SK-N-SH (cell line): Measurements from ENCODE around the gene ANHX. TPM values are rescaled to one million over a fixed set of nuclear protein-coding genes. Genes with fewer than 3 reads are reported as not detected.
A peak's percentile ranks its signal among the peaks of the same experiment; 100 is the strongest.

Source experiments
- CTCF ChIA-PET: fragments of 300-600, 350-600 bp; formaldehyde crosslinking; extraction: SDS; loops from one replicate; lab custom pipeline; 2021; lab: Yijun Ruan, JAX
- POLR2A ChIA-PET: fragments of 350-600 bp; sonication (Branson Sonifier 250); formaldehyde crosslinking; extraction: SDS; loops from one replicate; lab custom pipeline; 2020; ENCODE audit warnings: antibody characterized with exemption, inconsistent platforms; lab: Yijun Ruan, JAX
- DNase-seq: peaks from one replicate; pipeline ENCODE4 v3.0.0; 2012
- H2AFZ ChIP-seq: fragments of 200-600 bp; sonication (generic); 2 replicates; pipeline ENCODE4 v1.8.1; 2016; ENCODE audit warnings: antibody characterized with exemption, mild to moderate bottlenecking, low read depth
- H3F3A ChIP-seq: fragments of 200-600 bp; sonication (generic); replicated peaks from 2 replicates; pipeline ENCODE3; 2016; ENCODE audit warnings: antibody characterized with exemption, mild to moderate bottlenecking; ENCODE audit not compliant: insufficient read depth
- H3K27ac ChIP-seq, 2 experiments: fragments of 200-500 bp in 1 of 2; fragments of 200-600 bp in 1 of 2; sonication (Bioruptor generic) in 1 of 2; sonication (generic), shearing (Covaris generic) in 1 of 2; 2 replicates each; pipeline versions ENCODE4 v1.5.1 to v1.6.1; 2014 to 2016; ENCODE audit warnings: low read depth in 2 of 2, inconsistent platforms in 1 of 2, low read length in 1 of 2, mild to moderate bottlenecking in 1 of 2, mixed read lengths in 1 of 2
- H3K27me3 ChIP-seq: fragments of 200-600 bp; sonication (generic), shearing (Covaris generic); 2 replicates; pipeline ENCODE4 v1.6.1; 2016; ENCODE audit warnings: mixed run types; ENCODE audit not compliant: insufficient read depth
- H3K36me3 ChIP-seq, 2 experiments: fragments of 200-500 bp in 1 of 2; fragments of 200-600 bp in 1 of 2; sonication (Bioruptor generic) in 1 of 2; sonication (generic) in 1 of 2; replicated peaks in 1 of 2; 2 replicates each; pipeline versions ENCODE3 to v1.5.1; 2014 to 2016; ENCODE audit warnings: low read length in 1 of 2, mild to moderate bottlenecking in 1 of 2; ENCODE audit not compliant: insufficient read depth in 2 of 2, control insufficient read depth in 1 of 2
- H3K4me1 ChIP-seq, 2 experiments: fragments of 200-500 bp in 1 of 2; fragments of 200-600 bp in 1 of 2; sonication (Bioruptor generic) in 1 of 2; sonication (generic), shearing (Covaris generic) in 1 of 2; 2 replicates each; pipeline versions ENCODE4 v1.5.1 to v1.6.1; 2014 to 2016; ENCODE audit warnings: low read depth in 1 of 2, low read length in 1 of 2, mixed run types in 1 of 2; ENCODE audit not compliant: insufficient read depth in 2 of 2, control insufficient read depth in 1 of 2
- H3K4me2 ChIP-seq: fragments of 200-600 bp; sonication (generic), shearing (Covaris generic); 2 replicates; pipeline ENCODE4 v1.6.1; 2017; ENCODE audit warnings: mixed run types
- H3K4me3 ChIP-seq, 2 experiments: fragments of 200-500 bp in 1 of 2; fragments of 200-600 bp in 1 of 2; sonication (Bioruptor generic) in 1 of 2; sonication (generic), shearing (Covaris generic) in 1 of 2; 2 replicates each; pipeline versions ENCODE4 v1.5.1 to v1.8.1; 2014 to 2016; ENCODE audit warnings: low read depth in 2 of 2, inconsistent platforms in 1 of 2, low read length in 1 of 2, mild to moderate bottlenecking in 1 of 2, mixed read lengths in 1 of 2, moderate library complexity in 1 of 2
- H3K79me2 ChIP-seq: fragments of 200-600 bp; sonication (generic); 2 replicates; pipeline ENCODE4 v1.8.1; 2017; ENCODE audit warnings: mild to moderate bottlenecking; ENCODE audit not compliant: insufficient read depth
- H3K9ac ChIP-seq: fragments of 200-600 bp; sonication (generic); 2 replicates; pipeline ENCODE4 v1.6.1; 2017; ENCODE audit warnings: mixed run types
- H3K9me2 ChIP-seq: fragments of 200-600 bp; sonication (generic); 2 replicates; pipeline ENCODE4 v1.6.1; 2017; ENCODE audit warnings: mixed run types
- H3K9me3 ChIP-seq: fragments of 200-600 bp; sonication (generic); 2 replicates; pipeline ENCODE4 v1.6.1; 2017; ENCODE audit warnings: mixed run types, mild to moderate bottlenecking, moderate library complexity
- H4K20me1 ChIP-seq: fragments of 200-600 bp; sonication (generic); 2 replicates; pipeline ENCODE4 v1.6.1; 2017; ENCODE audit warnings: mild to moderate bottlenecking, mixed run types; ENCODE audit not compliant: insufficient read depth
- ELF1 ChIP-seq: IDR thresholded peaks from 2 replicates; pipeline ENCODE4 v1.4.0; 2012
- EP300 ChIP-seq, 2 experiments: IDR thresholded peaks; 2 replicates each; pipeline versions ENCODE4 v1.4.0 to v1.6.1; 2012; ENCODE audit warnings: borderline replicate concordance in 1 of 2, low read depth in 1 of 2, low read length in 1 of 2
- EZH2phosphoT487 ChIP-seq: fragments of 200-600 bp; sonication (generic); IDR thresholded peaks from 2 replicates; pipeline ENCODE4 v1.6.1; 2017; ENCODE audit warnings: low read depth, mixed run types, mild to moderate bottlenecking, antibody characterized with exemption, moderate library complexity, borderline replicate concordance
- FOXJ3 ChIP-seq: sonication (generic); formaldehyde crosslinking; IDR thresholded peaks from 2 replicates; pipeline ENCODE4 v1.5.1; 2020; ENCODE audit warnings: mild to moderate bottlenecking, missing genetic modification reagents
- GABPA ChIP-seq: IDR thresholded peaks from 2 replicates; pipeline ENCODE4 v1.4.0; 2012; ENCODE audit warnings: low read depth, mild to moderate bottlenecking
- GATA2 ChIP-seq: sonication (generic); formaldehyde crosslinking; IDR thresholded peaks from 2 replicates; pipeline ENCODE4 v1.5.0; 2020; ENCODE audit warnings: mild to moderate bottlenecking, missing genetic modification reagents
- JUND ChIP-seq: IDR thresholded peaks from 2 replicates; pipeline ENCODE4 v1.4.0; 2012
- MEF2A ChIP-seq: IDR thresholded peaks from 2 replicates; pipeline ENCODE4 v1.4.0; 2012; ENCODE audit warnings: low read depth, borderline replicate concordance
- NFIC ChIP-seq: IDR thresholded peaks from 2 replicates; pipeline ENCODE4 v1.4.0; 2012; ENCODE audit warnings: borderline replicate concordance
- NRF1 ChIP-seq: IDR thresholded peaks from 2 replicates; pipeline ENCODE4 v1.6.1; 2012; ENCODE audit warnings: low read depth, mild to moderate bottlenecking, low read length
- POLR2AphosphoS5 ChIP-seq: IDR thresholded peaks from 2 replicates; pipeline ENCODE4 v1.6.1; 2012; ENCODE audit warnings: low read depth, low read length
- RXRA ChIP-seq: IDR thresholded peaks from 2 replicates; pipeline ENCODE4 v1.4.0; 2012; ENCODE audit warnings: low read depth, mild to moderate bottlenecking, borderline replicate concordance
- TCF12 ChIP-seq: IDR thresholded peaks from 2 replicates; pipeline ENCODE4 v1.4.0; 2012
- TEAD4 ChIP-seq: IDR thresholded peaks from 2 replicates; pipeline ENCODE4 v1.4.0; 2012; ENCODE audit warnings: mild to moderate bottlenecking, borderline replicate concordance; ENCODE audit not compliant: insufficient read depth
- WGBS: methylation state at CpG from one replicate; pipeline ENCODE4 v1.1.6; 2017; ENCODE audit warnings: low lambda C conversion rate; 5-methylcytosine and 5-hydroxymethylcytosine counted together
- polyA plus RNA-seq, 3 experiments: library from polyadenylated mRNA; depleted of rRNA; stranded (reverse); fragments of >200 nt; gene quantifications; 2 replicates each; pipeline ENCODE4 v1.2.3, GENCODE V29; 2012
- TF ChIP-seq, protein P1 (sequence below): IDR thresholded peaks from 2 replicates; pipeline ENCODE4 v1.6.1; 2012; ENCODE audit warnings: mild to moderate bottlenecking, low read depth, low read length, moderate library complexity
- TF ChIP-seq, protein P2 (sequence below): IDR thresholded peaks from 2 replicates; pipeline ENCODE4 v1.4.0; 2012; ENCODE audit warnings: low read depth
- TF ChIP-seq, protein P3 (sequence below): fragments of 150-350 bp; IDR thresholded peaks from 2 replicates; pipeline ENCODE4 v1.6.1; 2016; ENCODE audit warnings: mild to moderate bottlenecking, low read depth, low read length
- TF ChIP-seq, protein P4 (sequence below): fragments of 150-350 bp; IDR thresholded peaks from 2 replicates; pipeline ENCODE4 v1.6.1; 2017; ENCODE audit warnings: antibody characterized with exemption, low read length, low read depth, borderline replicate concordance
- TF ChIP-seq, protein P5 (sequence below): IDR thresholded peaks from 2 replicates; pipeline ENCODE4; 2012
- TF ChIP-seq, protein P6 (sequence below): IDR thresholded peaks from 2 replicates; pipeline ENCODE4 v1.4.0; 2012; ENCODE audit warnings: low read depth, borderline replicate concordance

ANHX gene
- polyA plus RNA-seq, 1 of the 3 experiments (the other 2 are of a cell fraction) = not detected

DNA sequence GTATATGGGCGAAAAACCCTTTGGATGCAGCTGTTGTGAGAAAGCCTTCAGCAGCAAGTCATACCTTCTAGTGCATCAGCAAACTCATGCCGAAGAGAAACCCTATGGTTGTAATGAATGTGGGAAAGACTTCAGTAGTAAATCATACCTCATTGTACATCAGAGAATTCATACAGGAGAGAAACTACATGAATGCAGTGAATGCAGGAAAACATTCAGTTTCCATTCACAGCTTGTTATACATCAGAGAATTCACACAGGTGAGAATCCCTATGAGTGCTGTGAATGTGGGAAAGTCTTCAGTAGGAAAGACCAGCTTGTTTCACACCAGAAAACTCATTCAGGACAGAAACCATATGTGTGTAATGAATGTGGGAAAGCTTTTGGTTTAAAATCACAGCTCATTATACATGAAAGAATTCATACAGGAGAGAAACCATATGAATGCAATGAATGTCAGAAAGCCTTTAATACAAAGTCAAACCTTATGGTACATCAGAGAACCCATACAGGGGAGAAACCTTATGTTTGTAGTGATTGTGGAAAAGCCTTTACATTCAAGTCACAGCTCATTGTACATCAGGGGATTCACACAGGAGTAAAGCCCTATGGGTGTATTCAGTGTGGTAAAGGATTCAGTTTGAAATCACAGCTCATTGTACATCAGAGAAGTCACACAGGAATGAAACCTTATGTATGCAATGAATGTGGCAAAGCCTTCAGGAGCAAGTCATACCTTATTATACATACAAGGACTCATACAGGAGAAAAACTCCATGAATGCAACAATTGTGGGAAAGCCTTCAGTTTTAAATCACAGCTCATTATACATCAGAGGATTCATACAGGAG is 33.0 kb downstream of the ANHX start:
- POLR2A ChIA-PET = no interaction called here

More for the DNA sequence above, 33.0 kb downstream of the ANHX start:
- Histone ChIP-seq H3K9me3 (peaks cover 70% of the 10 kb centered on the region), H3K79me2 (no peaks in the 10 kb centered on the region), H3K4me3 (peak overlapping the region in 1 of 2 experiments; percentile 21; a peak in 1 of 4 replicates), H3K9me2 (no peaks in the 10 kb centered on the region), H3K4me2 (no peak overlapping the region), H4K20me1 (no peaks in the 10 kb centered on the region)
- CTCF ChIA-PET = interaction anchor here (1.1 to 1.3 kb wide), 2 partner anchors 96 to 434 kb away, joined by 3 read pairs; no protein-coding TSS in a partner anchor
- TF ChIP-seq EP300 (IDR thresholded peaks at IDR 0.05; ENCODE audit: borderline replicate concordance in 1 of 2, low read depth in 1 of 2, low read length in 1 of 2) (no peak), EZH2phosphoT487 (no peak), ELF1 (no peak), NRF1 (no peak), MEF2A (no peak), TCF12 (no peak), JUND (no peak), GABPA (no peak), RXRA (no peak), NFIC (no peak), POLR2AphosphoS5 (no peak), FOXJ3 (CRISPR knock-in tag) (no peak), GATA2 (CRISPR knock-in tag) (no peak), TEAD4 (no peak)
- TF ChIP-seq, protein P1, sequence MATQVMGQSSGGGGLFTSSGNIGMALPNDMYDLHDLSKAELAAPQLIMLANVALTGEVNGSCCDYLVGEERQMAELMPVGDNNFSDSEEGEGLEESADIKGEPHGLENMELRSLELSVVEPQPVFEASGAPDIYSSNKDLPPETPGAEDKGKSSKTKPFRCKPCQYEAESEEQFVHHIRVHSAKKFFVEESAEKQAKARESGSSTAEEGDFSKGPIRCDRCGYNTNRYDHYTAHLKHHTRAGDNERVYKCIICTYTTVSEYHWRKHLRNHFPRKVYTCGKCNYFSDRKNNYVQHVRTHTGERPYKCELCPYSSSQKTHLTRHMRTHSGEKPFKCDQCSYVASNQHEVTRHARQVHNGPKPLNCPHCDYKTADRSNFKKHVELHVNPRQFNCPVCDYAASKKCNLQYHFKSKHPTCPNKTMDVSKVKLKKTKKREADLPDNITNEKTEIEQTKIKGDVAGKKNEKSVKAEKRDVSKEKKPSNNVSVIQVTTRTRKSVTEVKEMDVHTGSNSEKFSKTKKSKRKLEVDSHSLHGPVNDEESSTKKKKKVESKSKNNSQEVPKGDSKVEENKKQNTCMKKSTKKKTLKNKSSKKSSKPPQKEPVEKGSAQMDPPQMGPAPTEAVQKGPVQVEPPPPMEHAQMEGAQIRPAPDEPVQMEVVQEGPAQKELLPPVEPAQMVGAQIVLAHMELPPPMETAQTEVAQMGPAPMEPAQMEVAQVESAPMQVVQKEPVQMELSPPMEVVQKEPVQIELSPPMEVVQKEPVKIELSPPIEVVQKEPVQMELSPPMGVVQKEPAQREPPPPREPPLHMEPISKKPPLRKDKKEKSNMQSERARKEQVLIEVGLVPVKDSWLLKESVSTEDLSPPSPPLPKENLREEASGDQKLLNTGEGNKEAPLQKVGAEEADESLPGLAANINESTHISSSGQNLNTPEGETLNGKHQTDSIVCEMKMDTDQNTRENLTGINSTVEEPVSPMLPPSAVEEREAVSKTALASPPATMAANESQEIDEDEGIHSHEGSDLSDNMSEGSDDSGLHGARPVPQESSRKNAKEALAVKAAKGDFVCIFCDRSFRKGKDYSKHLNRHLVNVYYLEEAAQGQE = no peak
- TF ChIP-seq, protein P2, sequence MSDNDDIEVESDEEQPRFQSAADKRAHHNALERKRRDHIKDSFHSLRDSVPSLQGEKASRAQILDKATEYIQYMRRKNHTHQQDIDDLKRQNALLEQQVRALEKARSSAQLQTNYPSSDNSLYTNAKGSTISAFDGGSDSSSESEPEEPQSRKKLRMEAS = no peak
- TF ChIP-seq, protein P3, sequence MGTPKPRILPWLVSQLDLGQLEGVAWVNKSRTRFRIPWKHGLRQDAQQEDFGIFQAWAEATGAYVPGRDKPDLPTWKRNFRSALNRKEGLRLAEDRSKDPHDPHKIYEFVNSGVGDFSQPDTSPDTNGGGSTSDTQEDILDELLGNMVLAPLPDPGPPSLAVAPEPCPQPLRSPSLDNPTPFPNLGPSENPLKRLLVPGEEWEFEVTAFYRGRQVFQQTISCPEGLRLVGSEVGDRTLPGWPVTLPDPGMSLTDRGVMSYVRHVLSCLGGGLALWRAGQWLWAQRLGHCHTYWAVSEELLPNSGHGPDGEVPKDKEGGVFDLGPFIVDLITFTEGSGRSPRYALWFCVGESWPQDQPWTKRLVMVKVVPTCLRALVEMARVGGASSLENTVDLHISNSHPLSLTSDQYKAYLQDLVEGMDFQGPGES = no peak
- TF ChIP-seq, protein P4, sequence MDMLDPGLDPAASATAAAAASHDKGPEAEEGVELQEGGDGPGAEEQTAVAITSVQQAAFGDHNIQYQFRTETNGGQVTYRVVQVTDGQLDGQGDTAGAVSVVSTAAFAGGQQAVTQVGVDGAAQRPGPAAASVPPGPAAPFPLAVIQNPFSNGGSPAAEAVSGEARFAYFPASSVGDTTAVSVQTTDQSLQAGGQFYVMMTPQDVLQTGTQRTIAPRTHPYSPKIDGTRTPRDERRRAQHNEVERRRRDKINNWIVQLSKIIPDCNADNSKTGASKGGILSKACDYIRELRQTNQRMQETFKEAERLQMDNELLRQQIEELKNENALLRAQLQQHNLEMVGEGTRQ = no peak
- TF ChIP-seq, protein P5, sequence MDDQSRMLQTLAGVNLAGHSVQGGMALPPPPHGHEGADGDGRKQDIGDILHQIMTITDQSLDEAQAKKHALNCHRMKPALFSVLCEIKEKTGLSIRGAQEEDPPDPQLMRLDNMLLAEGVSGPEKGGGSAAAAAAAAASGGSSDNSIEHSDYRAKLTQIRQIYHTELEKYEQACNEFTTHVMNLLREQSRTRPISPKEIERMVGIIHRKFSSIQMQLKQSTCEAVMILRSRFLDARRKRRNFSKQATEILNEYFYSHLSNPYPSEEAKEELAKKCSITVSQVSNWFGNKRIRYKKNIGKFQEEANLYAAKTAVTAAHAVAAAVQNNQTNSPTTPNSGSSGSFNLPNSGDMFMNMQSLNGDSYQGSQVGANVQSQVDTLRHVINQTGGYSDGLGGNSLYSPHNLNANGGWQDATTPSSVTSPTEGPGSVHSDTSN = no peak
- TF ChIP-seq, protein P6, sequence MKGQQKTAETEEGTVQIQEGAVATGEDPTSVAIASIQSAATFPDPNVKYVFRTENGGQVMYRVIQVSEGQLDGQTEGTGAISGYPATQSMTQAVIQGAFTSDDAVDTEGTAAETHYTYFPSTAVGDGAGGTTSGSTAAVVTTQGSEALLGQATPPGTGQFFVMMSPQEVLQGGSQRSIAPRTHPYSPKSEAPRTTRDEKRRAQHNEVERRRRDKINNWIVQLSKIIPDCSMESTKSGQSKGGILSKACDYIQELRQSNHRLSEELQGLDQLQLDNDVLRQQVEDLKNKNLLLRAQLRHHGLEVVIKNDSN = no peak
- TF ChIP-seq, all 33 proteins: peak for 0
- Histone ChIP-seq H3K9ac (no peak overlapping the region), H3K27me3 (no peaks in the 10 kb centered on the region), H3K4me1 (no peaks in the 10 kb centered on the region), H3K36me3 (peaks cover 32 to 46% of the 10 kb centered on the region in 2 experiments), H2AFZ (no peak overlapping the region), H3F3A (peaks cover 29% of the 10 kb centered on the region), H3K27ac (no peak overlapping the region)
- DNase-seq = no peak
- 90% methylated on average over 2 of the region's 2 CpGs for WGBS
